BJ (cell line): ENCODE data around the gene SMURF1. TPM values are rescaled to one million over a fixed set of nuclear protein-coding genes. Genes with fewer than 3 reads are reported as not detected.

Experiments used
- CTCF ChIA-PET: fragments of 350-600 bp; formaldehyde crosslinking; extraction: SDS; loops from one replicate; lab custom pipeline; 2021; ENCODE audit warnings: antibody characterized with exemption, inconsistent platforms; lab: Yijun Ruan, JAX
- POLR2A ChIA-PET: fragments of 300-600 bp; sonication (Branson Sonifier 250); formaldehyde crosslinking; extraction: SDS; loops from one replicate; lab custom pipeline; 2021; ENCODE audit warnings: antibody characterized with exemption; lab: Charles Lee
- DNase-seq: peaks from one replicate; pipeline ENCODE4 v3.0.0-alpha.2; 2011; ENCODE audit warnings: low read depth
- H3K27me3 ChIP-seq: 2 replicates; pipeline ENCODE4 v1.6.0; 2011; ENCODE audit warnings: low read length; ENCODE audit not compliant: control insufficient read depth, insufficient read depth
- H3K36me3 ChIP-seq: 2 replicates; pipeline ENCODE4 v1.5.1; 2011; ENCODE audit warnings: low read length; ENCODE audit not compliant: control insufficient read depth, insufficient read depth
- H3K4me3 ChIP-seq: 2 replicates; pipeline ENCODE4 v1.5.1; 2011; ENCODE audit warnings: low read depth, mild to moderate bottlenecking, control low read depth, low read length
- CTCF ChIP-seq: IDR thresholded peaks from 2 replicates; pipeline ENCODE4 v1.5.1; 2011; ENCODE audit warnings: low read depth, mild to moderate bottlenecking, control low read depth, inconsistent platforms, low read length, moderate library complexity; ENCODE audit not compliant: insufficient read depth
- polyA plus RNA-seq: library from polyadenylated mRNA; depleted of rRNA; stranded (reverse); fragments of >200 nt; gene quantifications from 2 replicates; pipeline ENCODE4 v1.2.3, GENCODE V29; 2011

SMURF1 gene
- polyA plus RNA-seq, 1 experiment, result 15.4 TPM

- H3K36me3 ChIP-seq, result no peaks in the 10 kb centered on the region
- POLR2A ChIA-PET, result no interaction called here
- no peak for TF ChIP-seq CTCF
- CTCF ChIA-PET, result no interaction called here
- H3K4me3 ChIP-seq, result no peak overlapping the region
- 0 out of 2 replicates have a peak, but pooled peaks cover 2% of the 10 kb centered on the region for H3K27me3 ChIP-seq
- DNase-seq, result no peak
Observed at GRCh38 chr7:99156649-99157048, 12.7 kb upstream of the SMURF1 start.

DNA sequence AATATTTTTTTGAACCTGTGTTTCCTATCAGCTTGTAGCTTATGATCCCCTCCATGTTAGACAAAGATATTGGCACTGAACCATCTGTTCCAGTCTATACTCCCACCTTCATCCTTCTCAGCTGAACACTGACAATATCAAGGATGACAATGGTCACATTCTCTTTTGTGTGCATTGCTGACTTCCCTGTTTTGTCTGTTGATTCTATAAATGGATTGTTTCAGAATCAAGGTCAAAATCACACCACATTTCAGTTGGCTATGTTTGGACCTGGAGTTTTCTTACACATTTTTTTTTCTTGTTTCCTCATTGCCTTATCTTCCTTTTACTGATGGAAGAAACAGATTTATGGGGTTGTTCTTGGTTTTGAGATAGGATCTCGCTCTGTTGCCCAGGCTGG, 11.3 kb upstream of the SMURF1 start:
- POLR2A ChIA-PET, result no interaction called here
- TF ChIP-seq CTCF, result no peak
- no peak overlapping the region for H3K4me3 ChIP-seq
- DNase-seq, result no peak
- H3K27me3 ChIP-seq, result no peaks in the 10 kb centered on the region
- CTCF ChIA-PET, result no interaction called here
- no peaks in the 10 kb centered on the region for H3K36me3 ChIP-seq

DNA sequence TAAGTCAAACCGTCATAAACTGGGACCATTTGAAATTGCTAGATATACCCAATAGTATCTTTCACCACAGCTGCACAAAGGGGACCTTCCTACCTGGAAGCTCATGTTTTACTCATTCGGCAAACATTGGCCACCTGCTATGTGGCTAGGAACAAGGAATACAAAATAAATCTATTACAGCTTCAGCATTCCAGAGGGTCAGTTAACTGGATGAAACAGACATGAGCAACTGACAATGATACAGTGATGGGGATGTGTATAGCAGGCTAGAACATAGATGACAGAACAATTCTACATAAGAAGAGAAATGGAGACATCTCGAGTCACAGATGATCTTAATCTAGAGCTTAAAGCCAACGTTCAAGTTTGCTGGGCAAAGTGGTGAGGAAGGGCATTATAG, 3.1 kb upstream of the SMURF1 start:
- no peaks in the 10 kb centered on the region for H3K27me3 ChIP-seq
- CTCF ChIA-PET, result interaction anchor here (0.7 kb wide), 1 partner anchor 11 kb away, joined by 3 read pairs; no protein-coding TSS in a partner anchor
- TF ChIP-seq CTCF, result no peak
- no peak for DNase-seq
- H3K36me3 ChIP-seq, result no peaks in the 10 kb centered on the region
- H3K4me3 ChIP-seq, result no peak overlapping the region
- POLR2A ChIA-PET, result no interaction called here

DNA sequence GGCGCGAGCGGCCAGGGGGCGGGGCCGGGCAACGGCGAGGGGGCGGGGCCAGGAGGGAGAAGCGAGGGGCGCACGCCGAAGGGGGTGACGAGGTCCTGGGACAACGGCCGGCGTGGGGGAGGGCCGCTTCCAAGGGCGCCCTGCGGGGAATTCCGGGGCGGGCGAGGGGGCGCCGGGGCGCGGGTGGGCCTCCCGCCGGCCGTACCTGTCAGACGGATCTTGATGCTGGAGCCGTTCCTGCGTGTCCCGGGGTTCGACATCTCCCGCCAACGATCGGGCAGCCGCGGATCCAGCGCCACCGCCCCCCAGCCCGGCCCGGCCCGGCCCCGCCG, 421 bp downstream of the SMURF1 start:
- no peak for DNase-seq
- POLR2A ChIA-PET, result interaction anchor here (0.6 kb wide), 1 partner anchor 81 kb away, joined by 4 read pairs; no protein-coding TSS in a partner anchor
- CTCF ChIA-PET, result no interaction called here
- Histone ChIP-seq H3K36me3 (no peaks in the 10 kb centered on the region), H3K4me3 (peak overlapping the region; percentile 52), H3K27me3 (no peaks in the 10 kb centered on the region)
- no peak for TF ChIP-seq CTCF

DNA sequence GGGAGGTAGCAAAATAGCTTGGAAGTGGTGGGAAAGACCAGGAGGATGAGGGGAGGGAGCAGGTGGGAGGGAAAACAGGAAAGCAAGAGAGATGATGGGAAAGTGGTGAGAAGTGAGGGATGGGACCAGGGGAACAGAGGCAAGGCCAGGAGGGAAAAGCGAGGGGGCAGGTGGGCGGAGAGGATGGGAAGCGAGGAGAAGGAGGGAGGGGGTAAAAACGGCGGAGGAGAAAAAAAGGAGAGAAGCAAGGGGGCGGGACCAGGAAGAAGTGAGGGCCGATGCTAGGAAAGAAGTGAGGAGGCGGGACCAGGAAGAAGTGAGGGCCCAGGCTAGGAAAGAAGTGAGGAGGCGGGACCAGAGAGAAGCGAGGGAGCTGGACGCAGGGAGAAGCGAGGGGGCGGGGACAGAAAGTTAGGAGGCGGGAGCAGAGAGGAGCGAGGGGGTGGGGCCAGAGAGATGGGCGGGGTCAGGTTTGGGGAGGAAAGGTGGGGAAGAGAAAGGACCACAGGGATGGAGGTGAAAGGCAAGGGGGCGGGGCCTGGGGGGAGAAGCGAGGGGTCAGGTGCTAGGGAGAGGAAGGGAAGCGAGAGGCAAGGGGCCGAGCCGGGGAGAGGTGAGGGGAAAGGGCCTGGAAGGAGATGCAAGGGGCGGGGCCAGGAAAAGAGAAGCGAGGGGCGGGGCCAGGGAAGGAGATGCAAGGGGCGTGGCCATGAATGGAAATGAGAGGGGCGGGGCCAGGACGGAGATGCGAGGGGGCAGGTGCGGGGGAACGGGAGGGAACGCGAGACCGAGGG, 984 bp downstream of the SMURF1 start:
- Histone ChIP-seq H3K36me3 (no peaks in the 10 kb centered on the region), H3K4me3 (peak overlapping the region; percentile 52), H3K27me3 (no peaks in the 10 kb centered on the region)
- peak; percentile 49 for DNase-seq
- CTCF ChIA-PET, result interaction anchor here (0.6 to 1.0 kb wide), 2 partner anchors 21 to 170 kb away, joined by 3 read pairs; no protein-coding TSS in a partner anchor
- POLR2A ChIA-PET, result interaction anchor here (0.6 to 0.7 kb wide), 3 partner anchors 81 to 157 kb away, joined by 4 to 5 read pairs (median 5); no protein-coding TSS in a partner anchor
- TF ChIP-seq CTCF, result no peak
